HG02981 (cell line): Measurements from ENCODE around the gene OR4C46.
"Not testable (repeated sequence)": the region's sequence is repeated elsewhere in the genome, so short reads cannot be mapped to it uniquely, and the experiment has no call there.

Experiments
- ATAC-seq: cut with Tn5 transposase; IDR thresholded peaks from one replicate; pipeline ENCODE4 v1.9.1; 2021; ENCODE audit warnings: mild to moderate bottlenecking, moderate library complexity; ENCODE audit not compliant: unreplicated experiment

OR4C46 gene

DNA sequence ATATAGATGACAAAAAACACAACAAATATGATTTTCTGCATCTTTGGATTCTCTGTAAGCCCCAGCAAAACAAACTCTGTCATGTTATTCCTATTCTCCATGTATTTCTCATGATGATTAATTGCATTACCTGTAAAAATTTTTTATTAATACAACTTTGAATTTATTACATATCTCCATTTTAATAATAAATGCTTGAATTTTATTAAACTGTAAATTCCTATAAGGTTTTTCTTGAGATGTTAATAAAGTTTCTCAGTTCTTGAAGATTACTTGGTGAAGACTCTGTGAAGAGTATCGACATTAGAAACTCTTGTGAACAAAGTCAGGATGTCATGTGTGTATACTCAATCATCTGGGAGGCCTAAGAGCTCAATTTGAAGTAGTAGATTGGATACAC, at the start of gene OR4C46:
Gene OR4C46, minus strand, starts transcription at position 101 of the 400 bp plus-strand sequence. Its CDS starts 0 bp downstream, at position 101.
- no peak for ATAC-seq

DNA sequence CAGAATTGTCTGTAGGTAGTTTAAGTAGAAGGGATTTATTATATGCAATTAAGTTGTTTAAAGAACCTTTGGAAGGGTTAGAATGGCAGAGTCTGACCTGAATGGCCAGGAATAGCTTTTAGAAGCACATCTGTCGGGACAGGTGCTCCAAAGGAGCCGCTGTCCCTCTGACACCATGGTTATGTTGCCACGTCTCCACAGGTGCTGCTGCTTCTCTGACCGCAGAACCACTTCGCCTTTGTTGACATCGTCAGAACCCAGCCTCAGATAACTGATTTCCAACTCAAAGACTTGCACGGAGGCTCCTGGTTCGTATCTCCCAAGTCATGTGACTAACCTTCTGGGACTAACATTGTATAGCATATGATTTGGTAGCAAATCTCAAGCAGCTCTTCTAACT, 41.8 kb upstream of the OR4C46 start:
- ATAC-seq = not testable (repeated sequence)

DNA sequence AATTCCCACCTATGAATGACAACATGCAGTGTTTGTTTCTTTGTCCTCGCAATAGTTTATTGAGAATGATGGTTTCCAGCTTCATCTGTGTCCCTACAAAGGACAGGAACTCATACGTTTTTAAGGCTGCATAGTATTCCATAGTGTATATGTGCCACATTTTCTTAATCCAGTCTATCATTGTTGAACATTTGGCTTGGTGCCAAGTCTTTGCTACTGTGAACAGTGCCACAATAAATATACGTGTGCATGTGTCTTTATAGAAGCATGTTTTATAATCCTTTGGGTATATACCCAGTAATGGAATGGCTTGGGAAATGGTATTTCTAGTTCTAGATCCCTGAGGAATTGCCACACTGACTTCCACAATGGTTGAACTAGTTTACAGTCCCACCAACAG, 42.4 kb downstream of the OR4C46 start:
- ATAC-seq = not testable (repeated sequence)

DNA sequence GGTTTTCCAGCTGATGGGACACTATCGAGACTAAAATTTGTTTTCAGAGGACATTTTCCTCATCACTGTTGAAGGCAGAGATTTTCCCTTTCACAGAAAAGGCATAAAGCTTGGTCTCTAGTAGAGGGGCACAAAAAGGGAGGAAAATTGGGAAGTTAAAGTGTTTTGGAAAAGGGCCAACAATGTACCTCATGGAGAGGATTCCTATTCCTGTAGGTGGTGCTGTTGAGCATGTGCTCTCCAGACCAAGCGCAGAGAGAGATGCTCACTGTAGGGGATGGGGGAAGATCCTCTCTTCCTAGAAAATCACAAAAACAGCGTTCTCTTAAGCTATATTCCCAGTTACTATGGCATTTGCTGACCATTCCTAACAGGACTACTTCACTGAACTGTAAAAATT, 44.9 kb downstream of the OR4C46 start:
- ATAC-seq = no peak

DNA sequence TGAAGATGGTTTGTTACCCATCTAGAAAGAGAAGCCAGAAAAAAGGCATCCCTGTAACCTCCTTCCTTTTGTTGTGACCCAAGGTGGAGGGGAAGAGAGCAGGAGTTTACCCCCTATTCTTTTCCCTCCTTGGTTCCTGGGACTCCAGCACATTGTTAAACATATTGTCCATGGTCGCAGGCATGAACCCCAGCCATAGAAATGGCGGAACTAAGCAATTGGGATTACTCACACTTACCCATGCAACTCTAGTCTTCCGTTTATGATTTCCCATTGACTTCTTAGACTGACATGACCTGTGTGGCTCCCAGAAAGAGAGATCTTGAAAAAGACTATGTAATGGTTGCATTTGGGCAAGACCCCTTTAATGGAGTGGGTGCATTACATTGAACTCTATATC, 45.4 kb downstream of the OR4C46 start:
- ATAC-seq = no peak
